ENCODE measurements around the gene RIMS1.

Gene RIMS1

DNA sequence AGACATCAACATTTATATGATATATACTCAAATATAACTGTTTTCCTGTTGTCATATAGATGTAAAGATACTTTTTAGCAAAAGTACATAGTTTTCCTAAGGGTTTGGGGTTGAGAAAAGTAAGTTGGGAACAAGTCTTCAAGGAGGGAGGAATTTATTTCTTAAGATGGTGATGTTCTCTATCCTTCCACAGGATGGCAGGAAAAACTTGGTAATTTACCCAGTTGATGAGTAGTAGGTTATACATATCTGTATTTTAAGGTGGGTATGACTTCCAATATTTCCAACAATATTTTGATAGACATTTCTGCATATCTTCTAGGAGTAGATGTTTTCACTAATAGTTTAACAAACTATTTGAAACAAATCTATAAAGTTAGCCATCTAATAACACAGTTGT lies 254.4 kb downstream of the RIMS1 start:
- Histone ChIP-seq H3K27me3 (ENCODE audit: insufficient read depth, poor library complexity, severe bottlenecking) (no peaks in the 10 kb centered on the region), H3K4me3 (replicated peaks; ENCODE audit: insufficient read depth, low read length) (no peak overlapping the region), H3K27ac (replicated peaks) (no peak overlapping the region)
- DNase-seq (ENCODE audit: low read depth in 1 of 2, low spot score in 1 of 2), result no peak
- TF ChIP-seq, protein P1, sequence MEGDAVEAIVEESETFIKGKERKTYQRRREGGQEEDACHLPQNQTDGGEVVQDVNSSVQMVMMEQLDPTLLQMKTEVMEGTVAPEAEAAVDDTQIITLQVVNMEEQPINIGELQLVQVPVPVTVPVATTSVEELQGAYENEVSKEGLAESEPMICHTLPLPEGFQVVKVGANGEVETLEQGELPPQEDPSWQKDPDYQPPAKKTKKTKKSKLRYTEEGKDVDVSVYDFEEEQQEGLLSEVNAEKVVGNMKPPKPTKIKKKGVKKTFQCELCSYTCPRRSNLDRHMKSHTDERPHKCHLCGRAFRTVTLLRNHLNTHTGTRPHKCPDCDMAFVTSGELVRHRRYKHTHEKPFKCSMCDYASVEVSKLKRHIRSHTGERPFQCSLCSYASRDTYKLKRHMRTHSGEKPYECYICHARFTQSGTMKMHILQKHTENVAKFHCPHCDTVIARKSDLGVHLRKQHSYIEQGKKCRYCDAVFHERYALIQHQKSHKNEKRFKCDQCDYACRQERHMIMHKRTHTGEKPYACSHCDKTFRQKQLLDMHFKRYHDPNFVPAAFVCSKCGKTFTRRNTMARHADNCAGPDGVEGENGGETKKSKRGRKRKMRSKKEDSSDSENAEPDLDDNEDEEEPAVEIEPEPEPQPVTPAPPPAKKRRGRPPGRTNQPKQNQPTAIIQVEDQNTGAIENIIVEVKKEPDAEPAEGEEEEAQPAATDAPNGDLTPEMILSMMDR (IDR thresholded peaks at IDR 0.05; ENCODE audit: insufficient read depth, low read length), result no peak
- TF ChIP-seq SPI1 (IDR thresholded peaks at IDR 0.05; ENCODE audit: borderline replicate concordance, low read depth), result no peak
- no peak for TF ChIP-seq GABPA (IDR thresholded peaks at IDR 0.05; ENCODE audit: low read depth)
- no peak for TF ChIP-seq REST (IDR thresholded peaks at IDR 0.05; ENCODE audit: insufficient replicate concordance, low read depth)
- TF ChIP-seq POLR2AphosphoS5 (IDR thresholded peaks at IDR 0.05; ENCODE audit: low read depth), result no peak

- Histone ChIP-seq H3K4me3 (replicated peaks; ENCODE audit: insufficient read depth, low read length) (no peak overlapping the region), H3K27ac (replicated peaks) (no peak overlapping the region), H3K27me3 (ENCODE audit: insufficient read depth, poor library complexity, severe bottlenecking) (no peaks in the 10 kb centered on the region)
- no peak for DNase-seq (ENCODE audit: low read depth in 1 of 2, low spot score in 1 of 2)
- no peak for TF ChIP-seq POLR2AphosphoS5 (IDR thresholded peaks at IDR 0.05; ENCODE audit: low read depth)
- TF ChIP-seq REST (IDR thresholded peaks at IDR 0.05; ENCODE audit: insufficient replicate concordance, low read depth), result no peak
- TF ChIP-seq, protein P1 (IDR thresholded peaks at IDR 0.05; ENCODE audit: insufficient read depth, low read length), result no peak
- TF ChIP-seq SPI1 (IDR thresholded peaks at IDR 0.05; ENCODE audit: borderline replicate concordance, low read depth), result no peak
- TF ChIP-seq GABPA (IDR thresholded peaks at IDR 0.05; ENCODE audit: low read depth), result no peak
These were observed 263.4 kb downstream of the RIMS1 start for GRCh38 chr6:72149715-72150114.

DNA sequence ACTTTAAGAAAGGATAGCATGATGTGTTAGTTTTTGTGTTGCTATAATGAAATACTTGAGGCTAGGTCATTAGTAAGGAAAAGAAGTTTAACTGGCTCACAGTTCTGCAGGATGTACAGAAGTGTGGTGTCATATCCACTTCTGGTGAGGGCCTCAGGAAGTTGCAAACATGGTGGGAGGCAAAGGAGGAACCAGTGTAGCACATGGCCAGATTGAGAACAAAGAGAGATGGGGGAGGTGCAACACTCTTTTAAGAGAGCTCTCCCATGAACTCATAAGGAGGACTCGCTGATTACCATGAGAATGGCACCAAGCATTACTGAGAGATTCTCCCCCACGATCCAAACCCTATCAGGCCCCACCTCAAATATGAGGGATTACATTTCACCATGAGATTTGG lies 265.4 kb downstream of the RIMS1 start:
- TF ChIP-seq REST (IDR thresholded peaks at IDR 0.05; ENCODE audit: insufficient replicate concordance, low read depth), result no peak
- TF ChIP-seq SPI1 (IDR thresholded peaks at IDR 0.05; ENCODE audit: borderline replicate concordance, low read depth), result peak; percentile 19; the same call in 1 of the 2 replicates
- TF ChIP-seq, protein P1 (IDR thresholded peaks at IDR 0.05; ENCODE audit: insufficient read depth, low read length), result no peak
- TF ChIP-seq GABPA (IDR thresholded peaks at IDR 0.05; ENCODE audit: low read depth), result peak; percentile 58; the same call in 1 of the 2 replicates
- no peak for TF ChIP-seq POLR2AphosphoS5 (IDR thresholded peaks at IDR 0.05; ENCODE audit: low read depth)

More for the DNA sequence above, 265.4 kb downstream of the RIMS1 start:
- H3K27me3 ChIP-seq (ENCODE audit: insufficient read depth, poor library complexity, severe bottlenecking), result no peaks in the 10 kb centered on the region
- no peak overlapping the region for H3K4me3 ChIP-seq (replicated peaks; ENCODE audit: insufficient read depth, low read length)
- DNase-seq (ENCODE audit: low read depth in 1 of 2, low spot score in 1 of 2), result peak; percentile 16 to 76
- peak overlapping the region; percentile 41 for H3K27ac ChIP-seq (replicated peaks)
